GM21825 (cell line): ENCODE data around the gene LILRB3.
"Not testable (repeated sequence)": the region's sequence is repeated elsewhere in the genome, so short reads cannot be mapped to it uniquely, and the experiment has no call there.

Experiments used
- ATAC-seq: cut with Tn5 transposase; IDR thresholded peaks from one replicate; pipeline ENCODE4 v1.9.1; 2021; ENCODE audit warnings: mild to moderate bottlenecking, moderate library complexity; ENCODE audit not compliant: unreplicated experiment

The LILRB3 gene

GRCh38 chr19:54191011-54191810 lies 31.6 kb downstream of the LILRB3 start, which contains the start of gene TSEN34:
Gene TSEN34, plus strand, starts transcription at chr19:54191308. Its CDS starts 57 bp downstream, at chr19:54191365.
- ATAC-seq, result peak; percentile 27

- peak; percentile 40 for ATAC-seq
These were observed 32.2 kb downstream of the LILRB3 start for GRCh38 chr19:54190503-54191010.

GRCh38 chr19:54189735-54190502 lies 32.9 kb downstream of the LILRB3 start:
- ATAC-seq, result peak; percentile 44

- peak; percentile 14 for ATAC-seq
These were observed 33.6 kb downstream of the LILRB3 start, which contains the start of gene MBOAT7 for GRCh38 chr19:54189145-54189734. Gene MBOAT7, minus strand, starts transcription at chr19:54189580. Its CDS starts 1,072 bp downstream, at chr19:54188508.

GRCh38 chr19:54188215-54188871 lies 34.5 kb downstream of the LILRB3 start:
- no peak for ATAC-seq

GRCh38 chr19:54186934-54187381 lies 35.8 kb downstream of the LILRB3 start:
- ATAC-seq, result no peak

GRCh38 chr19:54186351-54186750 lies 36.5 kb downstream of the LILRB3 start:
- ATAC-seq, result no peak

- no peak for ATAC-seq
These were observed 39.4 kb downstream of the LILRB3 start for GRCh38 chr19:54183431-54183830.

GRCh38 chr19:54181894-54182293 lies 40.9 kb downstream of the LILRB3 start:
- ATAC-seq, result not testable (repeated sequence)

GRCh38 chr19:54180691-54181091 lies 42.1 kb downstream of the LILRB3 start:
- ATAC-seq, result no peak

- ATAC-seq, result no peak
These were observed 42.8 kb downstream of the LILRB3 start for GRCh38 chr19:54179921-54180461.

- ATAC-seq, result no peak
These were observed 43.5 kb downstream of the LILRB3 start for GRCh38 chr19:54179262-54179852.

- ATAC-seq, result no peak
These were observed 44.1 kb downstream of the LILRB3 start for GRCh38 chr19:54178581-54179261.

GRCh38 chr19:54173951-54174834 lies 48.6 kb downstream of the LILRB3 start:
- no peak for ATAC-seq

GRCh38 chr19:54173359-54173699 lies 49.5 kb downstream of the LILRB3 start:
- no peak for ATAC-seq

GRCh38 chr19:54172471-54173358 lies 50.1 kb downstream of the LILRB3 start, which contains the start of gene TMC4:
Gene TMC4, minus strand, starts transcription at chr19:54173160. Its CDS starts 43 bp downstream, at chr19:54173117.
- no peak for ATAC-seq

GRCh38 chr19:54171736-54172431 lies 50.9 kb downstream of the LILRB3 start:
- not testable (repeated sequence) for ATAC-seq
